Measurements from ENCODE around the gene NEUROD4. TPM values are rescaled to one million over a fixed set of nuclear protein-coding genes. Genes with fewer than 3 reads are reported as not detected.

NEUROD4 gene
- total RNA-seq, 1 donor from 2014 or later = not detected

GRCh38 chr12:55017416-55017925 is 2.3 kb upstream of the NEUROD4 start:
- Mint-ChIP-seq H3K4me1 (ENCODE audit: unreplicated experiment) (no peaks in the 10 kb centered on the region), H3K27me3 (ENCODE audit: unreplicated experiment) (peaks cover 10% of the 10 kb centered on the region), H3K27ac (ENCODE audit: unreplicated experiment) (no peak overlapping the region), H3K4me3 (ENCODE audit: unreplicated experiment) (no peak overlapping the region), H3K9me3 (ENCODE audit: unreplicated experiment) (no peaks in the 10 kb centered on the region), H3K36me3 (ENCODE audit: unreplicated experiment) (no peaks in the 10 kb centered on the region)
- no peak for DNase-seq (ENCODE audit: extremely low spot score, unreplicated experiment)
- no peak for TF ChIP-seq CTCF (IDR thresholded peaks at IDR 0.05)

- Mint-ChIP-seq H3K36me3 (ENCODE audit: unreplicated experiment) (no peaks in the 10 kb centered on the region), H3K27ac (ENCODE audit: unreplicated experiment) (no peak overlapping the region), H3K4me3 (ENCODE audit: unreplicated experiment) (no peak overlapping the region), H3K4me1 (ENCODE audit: unreplicated experiment) (no peaks in the 10 kb centered on the region), H3K9me3 (ENCODE audit: unreplicated experiment) (no peaks in the 10 kb centered on the region), H3K27me3 (ENCODE audit: unreplicated experiment) (peaks cover 8% of the 10 kb centered on the region)
- no peak for TF ChIP-seq CTCF (IDR thresholded peaks at IDR 0.05)
- no peak for DNase-seq (ENCODE audit: extremely low spot score, unreplicated experiment)
These were observed 4.8 kb downstream of the NEUROD4 start for GRCh38 chr12:55024575-55024974.

- Mint-ChIP-seq H3K9me3 (ENCODE audit: unreplicated experiment) (no peaks in the 10 kb centered on the region), H3K27me3 (ENCODE audit: unreplicated experiment) (peaks cover 2% of the 10 kb centered on the region), H3K36me3 (ENCODE audit: unreplicated experiment) (no peaks in the 10 kb centered on the region), H3K27ac (ENCODE audit: unreplicated experiment) (no peak overlapping the region), H3K4me1 (ENCODE audit: unreplicated experiment) (no peaks in the 10 kb centered on the region), H3K4me3 (ENCODE audit: unreplicated experiment) (no peak overlapping the region)
- DNase-seq (ENCODE audit: extremely low spot score, unreplicated experiment) = no peak
- TF ChIP-seq CTCF (IDR thresholded peaks at IDR 0.05) = no peak
These were observed 5.7 kb downstream of the NEUROD4 start for GRCh38 chr12:55025508-55025907.

GRCh38 chr12:55034218-55034617 is 14.4 kb downstream of the NEUROD4 start:
- Mint-ChIP-seq H3K27ac (ENCODE audit: unreplicated experiment) (no peak overlapping the region), H3K4me1 (ENCODE audit: unreplicated experiment) (no peaks in the 10 kb centered on the region), H3K4me3 (ENCODE audit: unreplicated experiment) (no peak overlapping the region), H3K36me3 (ENCODE audit: unreplicated experiment) (no peaks in the 10 kb centered on the region), H3K27me3 (ENCODE audit: unreplicated experiment) (no peaks in the 10 kb centered on the region), H3K9me3 (ENCODE audit: unreplicated experiment) (no peaks in the 10 kb centered on the region)
- TF ChIP-seq CTCF (IDR thresholded peaks at IDR 0.05) = no peak
- no peak for DNase-seq (ENCODE audit: extremely low spot score, unreplicated experiment)

GRCh38 chr12:55036326-55037115 is 16.7 kb downstream of the NEUROD4 start:
- no peak overlapping the region for H3K27ac Mint-ChIP-seq (ENCODE audit: unreplicated experiment)

More at GRCh38 chr12:55036326-55037115, 16.7 kb downstream of the NEUROD4 start:
- Mint-ChIP-seq H3K36me3 (ENCODE audit: unreplicated experiment) (no peaks in the 10 kb centered on the region), H3K9me3 (ENCODE audit: unreplicated experiment) (no peaks in the 10 kb centered on the region), H3K4me3 (ENCODE audit: unreplicated experiment) (no peak overlapping the region), H3K4me1 (ENCODE audit: unreplicated experiment) (no peaks in the 10 kb centered on the region), H3K27me3 (ENCODE audit: unreplicated experiment) (no peaks in the 10 kb centered on the region)
- no peak for DNase-seq (ENCODE audit: extremely low spot score, unreplicated experiment)
- no peak for TF ChIP-seq CTCF (IDR thresholded peaks at IDR 0.05)

Data from osteocyte (in vitro differentiated cells).